Measurements from ENCODE around the gene TSPAN2.

DNA sequence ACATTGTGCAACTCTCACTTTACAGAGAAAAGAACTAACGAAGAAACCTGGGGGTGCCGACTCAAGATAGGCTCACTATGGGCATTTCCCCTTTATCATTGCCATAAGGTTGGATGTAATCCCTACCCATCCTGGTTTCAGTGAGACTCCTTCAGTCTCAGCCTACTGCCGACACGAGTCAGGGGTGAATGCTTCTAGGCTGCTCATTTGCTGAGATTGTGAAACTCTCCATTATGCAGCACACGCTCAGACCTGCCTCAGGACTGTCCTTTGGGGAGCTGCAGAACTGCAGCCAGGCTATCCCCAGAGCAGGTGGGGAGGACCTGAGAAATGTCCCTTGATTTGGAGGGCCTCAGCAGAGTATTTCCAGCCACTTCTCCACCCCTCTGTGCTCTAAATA, 37.5 kb downstream of the TSPAN2 start:
- TF ChIP-seq CTCF (IDR thresholded peaks at IDR 0.05): no peak
- TF ChIP-seq POLR2A (IDR thresholded peaks at IDR 0.05): no peak

All from Peyer's patch (tissue), 4 donors.